Smooth muscle cell (in vitro differentiated cells): ENCODE results near the gene AQP12A. TPM values are rescaled to one million over a fixed set of nuclear protein-coding genes. Genes with fewer than 3 reads are reported as not detected.

Source experiments
- DNase-seq: peaks from one replicate; lab custom pipeline; 2025; ENCODE audit not compliant: unreplicated experiment; lab: John Stamatoyannopoulos, UW
- H2AFZ ChIP-seq: fragments of 200-600 bp; sonication (generic); 2 replicates; pipeline ENCODE4 v1.6.0; 2016; ENCODE audit warnings: antibody characterized with exemption, low read depth, mild to moderate bottlenecking
- H3F3A ChIP-seq: fragments of 200-600 bp; sonication (generic); 2 replicates; pipeline ENCODE4 v1.6.0; 2017; ENCODE audit warnings: antibody characterized with exemption, low read depth
- H3K27ac ChIP-seq: fragments of 200-600 bp; sonication (generic); 2 replicates; pipeline ENCODE4 v1.5.1; 2016; ENCODE audit warnings: low read depth, mild to moderate bottlenecking
- H3K27me3 ChIP-seq: fragments of 200-600 bp; sonication (generic); 2 replicates; pipeline ENCODE4 v1.6.1; 2016; ENCODE audit warnings: low read depth, mild to moderate bottlenecking
- H3K36me3 ChIP-seq: fragments of 200-600 bp; sonication (generic); 2 replicates; pipeline ENCODE4 v1.5.1; 2016; ENCODE audit warnings: low read depth
- H3K4me1 ChIP-seq: fragments of 200-600 bp; sonication (generic); 2 replicates; pipeline ENCODE4 v1.5.1; 2016; ENCODE audit warnings: low read depth
- H3K4me2 ChIP-seq: fragments of 200-600 bp; sonication (generic); 2 replicates; pipeline ENCODE4 v1.6.0; 2016; ENCODE audit warnings: mild to moderate bottlenecking
- H3K4me3 ChIP-seq: fragments of 200-600 bp; sonication (generic); 2 replicates; pipeline ENCODE4 v1.5.1; 2016; ENCODE audit warnings: mild to moderate bottlenecking
- H3K79me2 ChIP-seq: fragments of 200-600 bp; sonication (generic); 2 replicates; pipeline ENCODE4 v1.6.0; 2016; ENCODE audit warnings: low read depth, mild to moderate bottlenecking
- H3K9ac ChIP-seq: fragments of 200-600 bp; sonication (generic); 2 replicates; pipeline ENCODE4 v1.6.0; 2016; ENCODE audit warnings: low read depth
- H3K9me3 ChIP-seq: fragments of 200-600 bp; sonication (generic); replicated peaks from 2 replicates; pipeline ENCODE4 v1.5.1; 2016; ENCODE audit warnings: low read depth
- H4K20me1 ChIP-seq: fragments of 200-600 bp; sonication (generic); 2 replicates; pipeline ENCODE4 v1.6.0; 2016; ENCODE audit warnings: low read depth
- CTCF ChIP-seq: fragments of 200-600 bp; sonication (generic); IDR thresholded peaks from 2 replicates; pipeline ENCODE4 v1.5.1; 2017; ENCODE audit warnings: borderline replicate concordance, mild to moderate bottlenecking, antibody characterized with exemption; ENCODE audit not compliant: insufficient read depth, poor library complexity, severe bottlenecking
- WGBS: methylation state at CpG from one replicate; pipeline ENCODE4 v1.1.7; 2016; ENCODE audit warnings: low lambda C conversion rate; 5-methylcytosine and 5-hydroxymethylcytosine counted together
- polyA plus RNA-seq: library from polyadenylated mRNA; unstranded; fragments of >200 nt; fragmentation: Nextera tagmentation; extraction: Ambion mirVana; gene quantifications from 2 replicates; pipeline ENCODE4 v1.2.1, GENCODE V29; 2016
- total RNA-seq: library from RNA; depleted of rRNA; stranded (reverse); fragments of >200 nt; gene quantifications from 2 replicates; pipeline ENCODE4 v1.2.3, GENCODE V29; 2014

AQP12A gene
- total and polyA plus RNA-seq, 2 experiments from 2014 or later = not detected

GRCh38 chr2:240718896-240719490, 27.3 kb downstream of the AQP12A start:
- no peaks in the 10 kb centered on the region for H3K36me3 ChIP-seq
- no peak overlapping the region for H2AFZ ChIP-seq
- H3F3A ChIP-seq = no peaks in the 10 kb centered on the region
- H4K20me1 ChIP-seq = no peaks in the 10 kb centered on the region
- H3K4me1 ChIP-seq = no peaks in the 10 kb centered on the region
- H3K27ac ChIP-seq = no peak overlapping the region
- no peak overlapping the region for H3K9ac ChIP-seq
- no peaks in the 10 kb centered on the region for H3K9me3 ChIP-seq
- DNase-seq = no peak
- no peak overlapping the region for H3K4me3 ChIP-seq
- 93% methylated on average over 25 of the region's 25 CpGs for WGBS
- H3K27me3 ChIP-seq = no peaks in the 10 kb centered on the region
- no peak for TF ChIP-seq CTCF
- H3K4me2 ChIP-seq = no peak overlapping the region
- no peaks in the 10 kb centered on the region for H3K79me2 ChIP-seq

- Histone ChIP-seq H3K9me3 (no peaks in the 10 kb centered on the region), H3K4me1 (no peaks in the 10 kb centered on the region), H3K27me3 (no peaks in the 10 kb centered on the region), H2AFZ (no peak overlapping the region), H4K20me1 (no peaks in the 10 kb centered on the region), H3K27ac (no peak overlapping the region), H3K4me2 (no peak overlapping the region), H3K36me3 (no peaks in the 10 kb centered on the region), H3K4me3 (no peak overlapping the region), H3K79me2 (no peaks in the 10 kb centered on the region), H3K9ac (no peak overlapping the region), H3F3A (no peaks in the 10 kb centered on the region)
- DNase-seq = no peak
- WGBS = 97% methylated on average over 24 of the region's 25 CpGs
- TF ChIP-seq CTCF = no peak
These were observed 28.2 kb downstream of the AQP12A start for GRCh38 chr2:240719676-240720545.

- Histone ChIP-seq H3F3A (no peaks in the 10 kb centered on the region), H3K79me2 (no peaks in the 10 kb centered on the region), H3K36me3 (no peaks in the 10 kb centered on the region), H3K9me3 (no peaks in the 10 kb centered on the region), H3K4me1 (no peaks in the 10 kb centered on the region), H3K9ac (no peak overlapping the region), H3K27ac (no peak overlapping the region), H3K27me3 (no peaks in the 10 kb centered on the region), H2AFZ (no peak overlapping the region), H4K20me1 (no peaks in the 10 kb centered on the region), H3K4me3 (no peak overlapping the region), H3K4me2 (no peak overlapping the region)
- 95% methylated on average over 23 of the region's 25 CpGs for WGBS
- no peak for DNase-seq
- TF ChIP-seq CTCF = no peak
These were observed 29.3 kb downstream of the AQP12A start for GRCh38 chr2:240720686-240721595.
